HL-60 (cell line): Measurements from ENCODE around the gene SERPINI1.

Experiments
- REST ChIP-seq: IDR thresholded peaks from 2 replicates; pipeline ENCODE4 v1.6.1; 2012; ENCODE audit warnings: low read depth; ENCODE audit not compliant: insufficient replicate concordance
- TF ChIP-seq, protein P1 (sequence below): IDR thresholded peaks from one replicate; pipeline ENCODE4 v1.5.1; 2011; ENCODE audit warnings: low read length, control low read depth, inconsistent platforms; ENCODE audit not compliant: insufficient read depth

DNA sequence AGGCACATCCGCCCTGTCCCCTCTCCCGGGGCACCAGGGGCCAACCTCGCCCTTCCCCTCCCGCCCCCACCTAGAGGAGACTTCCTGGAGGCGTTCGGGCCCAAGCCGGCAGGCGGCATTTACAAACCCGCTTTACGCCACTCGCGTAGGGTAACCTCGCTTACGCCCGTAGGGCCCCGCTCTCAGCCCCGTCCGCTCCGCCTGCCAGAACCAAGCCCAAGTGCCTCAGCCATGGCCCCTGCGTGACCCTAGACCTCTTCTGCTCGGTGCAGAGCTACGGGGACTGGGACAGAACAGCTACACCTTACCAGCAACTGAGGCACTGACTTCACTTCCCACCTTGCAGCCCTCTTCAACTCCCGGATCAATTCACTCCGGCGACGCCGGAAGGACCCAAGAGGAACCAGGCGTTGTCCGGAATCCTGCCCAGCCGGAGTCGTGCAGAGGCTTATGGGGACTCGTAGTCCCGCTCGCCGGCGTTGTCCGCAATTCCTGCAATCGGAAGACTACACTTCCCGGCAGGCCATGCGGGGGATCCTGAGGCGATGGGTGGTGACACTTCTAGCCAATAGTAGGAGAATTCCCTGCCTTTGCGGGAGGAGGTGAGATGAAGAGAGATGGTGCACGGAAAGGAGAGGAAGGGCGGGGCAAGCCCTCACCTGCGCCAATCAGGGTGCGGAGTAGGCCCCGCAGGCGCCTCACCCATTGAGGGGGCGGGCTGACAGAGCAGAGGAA is 856 bp upstream of the SERPINI1 start, which contains the start of gene PDCD10:
- TF ChIP-seq, protein P1, sequence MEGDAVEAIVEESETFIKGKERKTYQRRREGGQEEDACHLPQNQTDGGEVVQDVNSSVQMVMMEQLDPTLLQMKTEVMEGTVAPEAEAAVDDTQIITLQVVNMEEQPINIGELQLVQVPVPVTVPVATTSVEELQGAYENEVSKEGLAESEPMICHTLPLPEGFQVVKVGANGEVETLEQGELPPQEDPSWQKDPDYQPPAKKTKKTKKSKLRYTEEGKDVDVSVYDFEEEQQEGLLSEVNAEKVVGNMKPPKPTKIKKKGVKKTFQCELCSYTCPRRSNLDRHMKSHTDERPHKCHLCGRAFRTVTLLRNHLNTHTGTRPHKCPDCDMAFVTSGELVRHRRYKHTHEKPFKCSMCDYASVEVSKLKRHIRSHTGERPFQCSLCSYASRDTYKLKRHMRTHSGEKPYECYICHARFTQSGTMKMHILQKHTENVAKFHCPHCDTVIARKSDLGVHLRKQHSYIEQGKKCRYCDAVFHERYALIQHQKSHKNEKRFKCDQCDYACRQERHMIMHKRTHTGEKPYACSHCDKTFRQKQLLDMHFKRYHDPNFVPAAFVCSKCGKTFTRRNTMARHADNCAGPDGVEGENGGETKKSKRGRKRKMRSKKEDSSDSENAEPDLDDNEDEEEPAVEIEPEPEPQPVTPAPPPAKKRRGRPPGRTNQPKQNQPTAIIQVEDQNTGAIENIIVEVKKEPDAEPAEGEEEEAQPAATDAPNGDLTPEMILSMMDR = no peak
- TF ChIP-seq REST = no peak
